GM23338 (cell line): ENCODE data around the gene KRT83. TPM values are rescaled to one million over a fixed set of nuclear protein-coding genes. Genes with fewer than 3 reads are reported as not detected.

Experiments used
- ATAC-seq: fragments of 200-7000 bp; cut with Tn5 transposase; 3 replicates; pipeline ENCODE4 v1.9.1; 2020
- DNase-seq: peaks from one replicate; pipeline ENCODE4 v3.0.0-alpha.2; 2015; ENCODE audit warnings: low spot score
- H2AFZ ChIP-seq: fragments of 200-600 bp; sonication (generic); 2 replicates; pipeline ENCODE4 v1.8.0; 2016; ENCODE audit warnings: antibody characterized with exemption, mild to moderate bottlenecking, moderate library complexity
- H3F3A ChIP-seq: fragments of 200-600 bp; sonication (generic); replicated peaks from 2 replicates; pipeline ENCODE4 v1.8.0; 2017; ENCODE audit warnings: antibody characterized with exemption, mixed run types, low read depth
- H3K27ac ChIP-seq: fragments of 200-600 bp; sonication (generic); 2 replicates; pipeline ENCODE4 v1.6.1; 2016; ENCODE audit warnings: low read depth
- H3K27me3 ChIP-seq: fragments of 200-600 bp; sonication (generic); 2 replicates; pipeline ENCODE4 v1.8.0; 2016; ENCODE audit warnings: mild to moderate bottlenecking, mixed run types, moderate library complexity; ENCODE audit not compliant: insufficient read depth
- H3K36me3 ChIP-seq: fragments of 200-600 bp; sonication (generic); 2 replicates; pipeline ENCODE4 v1.8.0; 2016; ENCODE audit warnings: mild to moderate bottlenecking; ENCODE audit not compliant: insufficient read depth
- H3K4me1 ChIP-seq: fragments of 200-600 bp; sonication (generic); 2 replicates; pipeline ENCODE4 v1.8.0; 2016; ENCODE audit warnings: mild to moderate bottlenecking, moderate library complexity; ENCODE audit not compliant: insufficient read depth
- H3K4me2 ChIP-seq: fragments of 200-600 bp; sonication (generic); 2 replicates; pipeline ENCODE4 v1.7.1; 2017; ENCODE audit warnings: mixed run types
- H3K4me3 ChIP-seq: fragments of 200-600 bp; sonication (generic); 2 replicates; pipeline ENCODE4 v1.6.1; 2016; ENCODE audit warnings: mixed run types
- H3K79me2 ChIP-seq: fragments of 200-600 bp; sonication (generic); replicated peaks from 2 replicates; pipeline ENCODE4 v1.8.0; 2017; ENCODE audit warnings: mild to moderate bottlenecking; ENCODE audit not compliant: insufficient read depth
- H3K9me2 ChIP-seq: fragments of 200-600 bp; sonication (generic); 2 replicates; pipeline ENCODE4 v1.8.0; 2017; ENCODE audit not compliant: insufficient read depth
- H4K20me1 ChIP-seq: fragments of 200-600 bp; sonication (generic); replicated peaks from 2 replicates; pipeline ENCODE4 v1.8.0; 2017; ENCODE audit warnings: mild to moderate bottlenecking; ENCODE audit not compliant: insufficient read depth
- H3K27ac Mint-ChIP-seq: 2 replicates; pipeline ENCODE4 v1.8.0; 2020; ENCODE audit warnings: inconsistent platforms, mild to moderate bottlenecking, moderate library complexity, mixed read lengths
- H3K27me3 Mint-ChIP-seq: 3 replicates; pipeline ENCODE4 v1.8.0; 2022; ENCODE audit warnings: low read depth, mild to moderate bottlenecking, moderate library complexity, mixed read lengths, inconsistent platforms; ENCODE audit not compliant: insufficient read depth, poor library complexity
- H3K36me3 Mint-ChIP-seq: 3 replicates; pipeline ENCODE4 v1.8.0; 2021; ENCODE audit warnings: low read depth, mild to moderate bottlenecking, inconsistent platforms, moderate library complexity, mixed read lengths
- H3K4me1 Mint-ChIP-seq: 3 replicates; pipeline ENCODE4 v1.8.0; 2020; ENCODE audit warnings: mild to moderate bottlenecking, inconsistent platforms, mixed read lengths
- H3K4me3 Mint-ChIP-seq: 3 replicates; pipeline ENCODE4 v1.8.0; 2021; ENCODE audit warnings: moderate library complexity, mild to moderate bottlenecking, inconsistent platforms, mixed read lengths
- H3K9me3 Mint-ChIP-seq: 3 replicates; pipeline ENCODE4 v1.8.0; 2020; ENCODE audit warnings: moderate library complexity, mild to moderate bottlenecking, inconsistent platforms, mixed read lengths
- CREB1 ChIP-seq: fragments of 250-450 bp; sonication (Bioruptor Pico); IDR thresholded peaks from 2 replicates; pipeline ENCODE4 v1.5.0; 2020; ENCODE audit warnings: low read depth, mild to moderate bottlenecking, moderate library complexity
- EZH2 ChIP-seq: fragments of 200-600 bp; sonication (generic); IDR thresholded peaks from one replicate; pipeline ENCODE4 v1.8.0; 2017; ENCODE audit warnings: antibody characterized with exemption, mild to moderate bottlenecking, low read depth; ENCODE audit not compliant: unreplicated experiment
- EZH2phosphoT487 ChIP-seq: fragments of 200-600 bp; sonication (generic); IDR thresholded peaks from one replicate; pipeline ENCODE4 v1.8.1; 2018; ENCODE audit warnings: antibody characterized with exemption; ENCODE audit not compliant: unreplicated experiment
- JUNB ChIP-seq: IDR thresholded peaks from one replicate; pipeline ENCODE4 v1.6.1; 2016; ENCODE audit warnings: antibody characterized with exemption; ENCODE audit not compliant: unreplicated experiment
- NANOG ChIP-seq: IDR thresholded peaks from 2 replicates; pipeline ENCODE4 v1.6.1; 2016; ENCODE audit warnings: antibody characterized with exemption, borderline replicate concordance
- POLR2AphosphoS5 ChIP-seq: IDR thresholded peaks from 2 replicates; pipeline ENCODE4 v1.6.1; 2016; ENCODE audit warnings: antibody characterized with exemption, low read depth
- STAT1 ChIP-seq: IDR thresholded peaks from one replicate; pipeline ENCODE4 v1.6.1; 2016; ENCODE audit warnings: antibody characterized with exemption; ENCODE audit not compliant: unreplicated experiment
- ZNF114 ChIP-seq: fragments of 250-450 bp; sonication (Bioruptor Pico); IDR thresholded peaks from 2 replicates; pipeline ENCODE4 v1.5.0; 2020; ENCODE audit warnings: mild to moderate bottlenecking, moderate library complexity
- ZNF331 ChIP-seq: fragments of 250-450 bp; sonication (Bioruptor Pico); IDR thresholded peaks from 2 replicates; pipeline ENCODE4 v1.5.0; 2020; ENCODE audit warnings: low read depth, mild to moderate bottlenecking, moderate library complexity
- polyA plus RNA-seq: library from polyadenylated mRNA; unstranded; fragments of >200 nt; fragmentation: Nextera tagmentation; extraction: Ambion mirVana; gene quantifications from 2 replicates; pipeline ENCODE4 v1.2.1, GENCODE V29; 2016
- total RNA-seq: library from RNA; depleted of rRNA; stranded (reverse); fragments of >200 nt; shearing (Covaris generic); gene quantifications from 2 replicates; pipeline ENCODE4 v1.2.3, GENCODE V29; 2014
- TF ChIP-seq, protein P1 (sequence below), 2 experiments: fragments of 200-600 bp in 1 of 2; sonication (generic) in 1 of 2; conservative IDR thresholded peaks; 2 replicates each; pipeline versions ENCODE4 v1.5.1 to v1.6.1; 2016 to 2017; ENCODE audit warnings: antibody characterized with exemption in 2 of 2, low read depth in 2 of 2, mild to moderate bottlenecking in 2 of 2, moderate library complexity in 1 of 2
- TF ChIP-seq, protein P2 (sequence below): fragments of 250-450 bp; sonication (Bioruptor Pico); IDR thresholded peaks from 2 replicates; pipeline ENCODE4 v1.5.0; 2020; ENCODE audit warnings: mild to moderate bottlenecking, moderate library complexity
- TF ChIP-seq, protein P3 (sequence below): IDR thresholded peaks from one replicate; pipeline ENCODE4 v1.6.1; 2018; ENCODE audit warnings: antibody characterized with exemption; ENCODE audit not compliant: unreplicated experiment

KRT83 gene
- total and polyA plus RNA-seq, 2 experiments from 2014 or later = not detected

DNA sequence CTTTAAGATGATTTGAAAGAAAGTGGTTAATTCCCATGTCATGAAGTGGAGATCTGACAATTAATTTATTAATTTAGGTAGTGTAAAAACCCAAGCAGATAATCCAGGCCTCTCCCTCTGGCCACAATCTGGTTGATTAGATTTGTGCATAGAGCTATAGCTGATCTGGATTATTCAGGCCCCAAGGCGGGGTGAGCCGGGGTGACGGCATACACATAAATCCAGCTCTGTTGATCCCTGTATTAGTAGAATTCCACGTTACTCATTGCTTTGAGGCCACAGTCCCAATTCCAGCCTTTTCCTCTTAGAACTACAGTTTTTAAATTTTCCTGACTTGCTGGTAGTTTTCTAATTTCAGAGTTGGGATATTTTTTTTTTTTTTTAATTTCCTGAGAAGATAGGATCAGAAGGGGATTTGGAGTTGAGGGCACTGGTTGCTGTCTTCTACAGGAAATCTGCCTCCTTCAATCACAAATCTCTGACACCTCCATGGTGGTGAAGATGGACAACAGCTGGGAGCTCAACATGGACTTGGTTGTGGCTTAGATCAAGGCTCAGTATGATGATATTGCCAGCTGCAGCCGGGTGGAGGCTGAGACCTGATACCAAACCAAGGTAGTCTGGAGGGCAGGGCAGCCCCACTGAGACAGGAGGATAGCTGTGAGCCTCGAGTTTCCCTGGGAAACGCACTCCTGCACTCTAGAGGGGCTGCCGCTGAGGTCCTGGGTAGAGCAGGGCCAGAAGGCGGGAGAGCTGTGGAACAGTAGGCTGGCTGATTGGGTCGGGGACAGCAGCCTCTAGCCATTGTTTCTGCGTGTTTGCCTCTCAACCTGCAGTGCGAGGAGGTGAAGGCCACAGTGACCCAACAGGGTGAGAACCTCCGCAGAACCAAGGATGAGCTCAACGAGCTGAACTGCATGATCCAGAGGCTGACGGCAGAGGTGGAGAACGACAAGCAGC lies 26.6 kb upstream of the KRT83 start:
- Histone ChIP-seq H2AFZ (no peak overlapping the region), H3K36me3 (no peaks in the 10 kb centered on the region), H3K27ac (no peak overlapping the region), H4K20me1 (no peaks in the 10 kb centered on the region; the same call in 1 of the 2 replicates), H3K4me3 (no peak overlapping the region), H3F3A (no peaks in the 10 kb centered on the region), H3K4me2 (no peak overlapping the region), H3K79me2 (no peaks in the 10 kb centered on the region), H3K27me3 (no peaks in the 10 kb centered on the region), H3K9me2 (no peaks in the 10 kb centered on the region), H3K4me1 (no peaks in the 10 kb centered on the region)
- Mint-ChIP-seq H3K9me3 (no peaks in the 10 kb centered on the region), H3K36me3 (no peaks in the 10 kb centered on the region), H3K27ac (no peak overlapping the region), H3K4me3 (no peak overlapping the region), H3K4me1 (no peaks in the 10 kb centered on the region), H3K27me3 (peaks cover 6% of the 10 kb centered on the region)
- no peak for DNase-seq
- ATAC-seq = peak; percentile 54
- no peak for TF ChIP-seq POLR2AphosphoS5
- no peak for TF ChIP-seq CREB1 (CRISPR knock-in tag)
- TF ChIP-seq, protein P1, sequence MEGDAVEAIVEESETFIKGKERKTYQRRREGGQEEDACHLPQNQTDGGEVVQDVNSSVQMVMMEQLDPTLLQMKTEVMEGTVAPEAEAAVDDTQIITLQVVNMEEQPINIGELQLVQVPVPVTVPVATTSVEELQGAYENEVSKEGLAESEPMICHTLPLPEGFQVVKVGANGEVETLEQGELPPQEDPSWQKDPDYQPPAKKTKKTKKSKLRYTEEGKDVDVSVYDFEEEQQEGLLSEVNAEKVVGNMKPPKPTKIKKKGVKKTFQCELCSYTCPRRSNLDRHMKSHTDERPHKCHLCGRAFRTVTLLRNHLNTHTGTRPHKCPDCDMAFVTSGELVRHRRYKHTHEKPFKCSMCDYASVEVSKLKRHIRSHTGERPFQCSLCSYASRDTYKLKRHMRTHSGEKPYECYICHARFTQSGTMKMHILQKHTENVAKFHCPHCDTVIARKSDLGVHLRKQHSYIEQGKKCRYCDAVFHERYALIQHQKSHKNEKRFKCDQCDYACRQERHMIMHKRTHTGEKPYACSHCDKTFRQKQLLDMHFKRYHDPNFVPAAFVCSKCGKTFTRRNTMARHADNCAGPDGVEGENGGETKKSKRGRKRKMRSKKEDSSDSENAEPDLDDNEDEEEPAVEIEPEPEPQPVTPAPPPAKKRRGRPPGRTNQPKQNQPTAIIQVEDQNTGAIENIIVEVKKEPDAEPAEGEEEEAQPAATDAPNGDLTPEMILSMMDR (conservative IDR thresholded peaks at IDR 0.05; ENCODE audit: low read depth in 2 of 2) = no peak
- no peak for TF ChIP-seq ZNF114 (CRISPR knock-in tag)
- no peak for TF ChIP-seq EZH2
- TF ChIP-seq, protein P2, sequence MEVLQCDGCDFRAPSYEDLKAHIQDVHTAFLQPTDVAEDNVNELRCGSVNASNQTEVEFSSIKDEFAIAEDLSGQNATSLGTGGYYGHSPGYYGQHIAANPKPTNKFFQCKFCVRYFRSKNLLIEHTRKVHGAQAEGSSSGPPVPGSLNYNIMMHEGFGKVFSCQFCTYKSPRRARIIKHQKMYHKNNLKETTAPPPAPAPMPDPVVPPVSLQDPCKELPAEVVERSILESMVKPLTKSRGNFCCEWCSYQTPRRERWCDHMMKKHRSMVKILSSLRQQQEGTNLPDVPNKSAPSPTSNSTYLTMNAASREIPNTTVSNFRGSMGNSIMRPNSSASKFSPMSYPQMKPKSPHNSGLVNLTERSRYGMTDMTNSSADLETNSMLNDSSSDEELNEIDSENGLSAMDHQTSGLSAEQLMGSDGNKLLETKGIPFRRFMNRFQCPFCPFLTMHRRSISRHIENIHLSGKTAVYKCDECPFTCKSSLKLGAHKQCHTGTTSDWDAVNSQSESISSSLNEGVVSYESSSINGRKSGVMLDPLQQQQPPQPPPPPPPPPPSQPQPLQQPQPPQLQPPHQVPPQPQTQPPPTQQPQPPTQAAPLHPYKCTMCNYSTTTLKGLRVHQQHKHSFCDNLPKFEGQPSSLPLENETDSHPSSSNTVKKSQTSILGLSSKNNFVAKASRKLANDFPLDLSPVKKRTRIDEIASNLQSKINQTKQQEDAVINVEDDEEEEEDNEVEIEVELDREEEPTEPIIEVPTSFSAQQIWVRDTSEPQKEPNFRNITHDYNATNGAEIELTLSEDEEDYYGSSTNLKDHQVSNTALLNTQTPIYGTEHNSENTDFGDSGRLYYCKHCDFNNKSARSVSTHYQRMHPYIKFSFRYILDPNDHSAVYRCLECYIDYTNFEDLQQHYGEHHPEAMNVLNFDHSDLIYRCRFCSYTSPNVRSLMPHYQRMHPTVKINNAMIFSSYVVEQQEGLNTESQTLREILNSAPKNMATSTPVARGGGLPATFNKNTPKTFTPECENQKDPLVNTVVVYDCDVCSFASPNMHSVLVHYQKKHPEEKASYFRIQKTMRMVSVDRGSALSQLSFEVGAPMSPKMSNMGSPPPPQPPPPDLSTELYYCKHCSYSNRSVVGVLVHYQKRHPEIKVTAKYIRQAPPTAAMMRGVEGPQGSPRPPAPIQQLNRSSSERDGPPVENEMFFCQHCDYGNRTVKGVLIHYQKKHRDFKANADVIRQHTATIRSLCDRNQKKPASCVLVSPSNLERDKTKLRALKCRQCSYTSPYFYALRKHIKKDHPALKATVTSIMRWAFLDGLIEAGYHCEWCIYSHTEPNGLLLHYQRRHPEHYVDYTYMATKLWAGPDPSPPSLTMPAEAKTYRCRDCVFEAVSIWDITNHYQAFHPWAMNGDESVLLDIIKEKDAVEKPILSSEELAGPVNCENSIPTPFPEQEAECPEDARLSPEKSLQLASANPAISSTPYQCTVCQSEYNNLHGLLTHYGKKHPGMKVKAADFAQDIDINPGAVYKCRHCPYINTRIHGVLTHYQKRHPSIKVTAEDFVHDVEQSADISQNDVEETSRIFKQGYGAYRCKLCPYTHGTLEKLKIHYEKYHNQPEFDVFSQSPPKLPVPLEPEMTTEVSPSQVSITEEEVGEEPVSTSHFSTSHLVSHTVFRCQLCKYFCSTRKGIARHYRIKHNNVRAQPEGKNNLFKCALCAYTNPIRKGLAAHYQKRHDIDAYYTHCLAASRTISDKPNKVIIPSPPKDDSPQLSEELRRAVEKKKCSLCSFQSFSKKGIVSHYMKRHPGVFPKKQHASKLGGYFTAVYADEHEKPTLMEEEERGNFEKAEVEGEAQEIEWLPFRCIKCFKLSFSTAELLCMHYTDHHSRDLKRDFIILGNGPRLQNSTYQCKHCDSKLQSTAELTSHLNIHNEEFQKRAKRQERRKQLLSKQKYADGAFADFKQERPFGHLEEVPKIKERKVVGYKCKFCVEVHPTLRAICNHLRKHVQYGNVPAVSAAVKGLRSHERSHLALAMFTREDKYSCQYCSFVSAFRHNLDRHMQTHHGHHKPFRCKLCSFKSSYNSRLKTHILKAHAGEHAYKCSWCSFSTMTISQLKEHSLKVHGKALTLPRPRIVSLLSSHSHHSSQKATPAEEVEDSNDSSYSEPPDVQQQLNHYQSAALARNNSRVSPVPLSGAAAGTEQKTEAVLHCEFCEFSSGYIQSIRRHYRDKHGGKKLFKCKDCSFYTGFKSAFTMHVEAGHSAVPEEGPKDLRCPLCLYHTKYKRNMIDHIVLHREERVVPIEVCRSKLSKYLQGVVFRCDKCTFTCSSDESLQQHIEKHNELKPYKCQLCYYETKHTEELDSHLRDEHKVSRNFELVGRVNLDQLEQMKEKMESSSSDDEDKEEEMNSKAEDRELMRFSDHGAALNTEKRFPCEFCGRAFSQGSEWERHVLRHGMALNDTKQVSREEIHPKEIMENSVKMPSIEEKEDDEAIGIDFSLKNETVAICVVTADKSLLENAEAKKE = no peak
- TF ChIP-seq NANOG = no peak
- TF ChIP-seq, protein P3, sequence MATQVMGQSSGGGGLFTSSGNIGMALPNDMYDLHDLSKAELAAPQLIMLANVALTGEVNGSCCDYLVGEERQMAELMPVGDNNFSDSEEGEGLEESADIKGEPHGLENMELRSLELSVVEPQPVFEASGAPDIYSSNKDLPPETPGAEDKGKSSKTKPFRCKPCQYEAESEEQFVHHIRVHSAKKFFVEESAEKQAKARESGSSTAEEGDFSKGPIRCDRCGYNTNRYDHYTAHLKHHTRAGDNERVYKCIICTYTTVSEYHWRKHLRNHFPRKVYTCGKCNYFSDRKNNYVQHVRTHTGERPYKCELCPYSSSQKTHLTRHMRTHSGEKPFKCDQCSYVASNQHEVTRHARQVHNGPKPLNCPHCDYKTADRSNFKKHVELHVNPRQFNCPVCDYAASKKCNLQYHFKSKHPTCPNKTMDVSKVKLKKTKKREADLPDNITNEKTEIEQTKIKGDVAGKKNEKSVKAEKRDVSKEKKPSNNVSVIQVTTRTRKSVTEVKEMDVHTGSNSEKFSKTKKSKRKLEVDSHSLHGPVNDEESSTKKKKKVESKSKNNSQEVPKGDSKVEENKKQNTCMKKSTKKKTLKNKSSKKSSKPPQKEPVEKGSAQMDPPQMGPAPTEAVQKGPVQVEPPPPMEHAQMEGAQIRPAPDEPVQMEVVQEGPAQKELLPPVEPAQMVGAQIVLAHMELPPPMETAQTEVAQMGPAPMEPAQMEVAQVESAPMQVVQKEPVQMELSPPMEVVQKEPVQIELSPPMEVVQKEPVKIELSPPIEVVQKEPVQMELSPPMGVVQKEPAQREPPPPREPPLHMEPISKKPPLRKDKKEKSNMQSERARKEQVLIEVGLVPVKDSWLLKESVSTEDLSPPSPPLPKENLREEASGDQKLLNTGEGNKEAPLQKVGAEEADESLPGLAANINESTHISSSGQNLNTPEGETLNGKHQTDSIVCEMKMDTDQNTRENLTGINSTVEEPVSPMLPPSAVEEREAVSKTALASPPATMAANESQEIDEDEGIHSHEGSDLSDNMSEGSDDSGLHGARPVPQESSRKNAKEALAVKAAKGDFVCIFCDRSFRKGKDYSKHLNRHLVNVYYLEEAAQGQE = no peak
- TF ChIP-seq JUNB = no peak
- TF ChIP-seq STAT1 = no peak
- no peak for TF ChIP-seq EZH2phosphoT487
- TF ChIP-seq ZNF331 = no peak
